NCI-H82 treated with DMSO at 0.1 percent for 48 hours (cell line): ENCODE data around the gene TCERG1L.
"Not testable (repeated sequence)": the region's sequence is repeated elsewhere in the genome, so short reads cannot be mapped to it uniquely, and the experiment has no call there.

Source experiments
- DNase-seq: peaks from one replicate; lab custom pipeline; 2025; ENCODE audit not compliant: unreplicated experiment; lab: John Stamatoyannopoulos, UW

The TCERG1L gene

DNA sequence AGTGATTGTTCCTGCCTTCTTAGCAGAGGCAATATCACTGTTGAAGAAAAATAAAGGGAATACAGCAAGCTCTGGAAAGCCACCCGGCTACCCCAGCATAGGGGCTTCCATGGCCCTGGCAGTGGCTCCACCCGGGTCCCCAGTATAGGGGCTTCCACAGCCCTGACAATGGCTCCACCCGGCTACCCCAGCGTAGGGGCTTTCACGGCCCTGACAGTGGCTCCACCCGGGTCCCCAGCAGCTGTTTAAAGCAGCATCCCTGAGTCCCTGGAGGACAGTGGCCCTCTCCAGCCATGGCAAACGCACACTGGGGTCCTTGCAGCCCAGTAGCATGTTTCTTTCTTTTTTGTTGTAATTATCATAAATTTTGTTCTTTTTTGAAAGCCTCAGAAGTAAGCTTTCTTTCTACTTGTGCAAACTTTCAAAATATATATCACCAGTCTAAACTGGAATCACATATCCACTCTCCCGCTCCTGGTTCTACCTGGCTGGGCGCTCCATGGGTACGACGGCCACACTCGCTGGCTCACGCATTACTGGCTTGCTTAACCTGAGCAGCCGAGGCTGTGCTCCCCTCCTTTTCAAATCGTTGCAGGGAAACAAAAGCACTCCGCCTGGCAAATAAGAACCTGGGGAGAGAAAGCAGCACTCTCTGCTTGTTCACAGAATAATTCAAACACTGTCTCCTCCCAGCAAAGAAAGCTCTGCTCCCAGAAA is 62.1 kb downstream of the TCERG1L start:
- DNase-seq: no peak

DNA sequence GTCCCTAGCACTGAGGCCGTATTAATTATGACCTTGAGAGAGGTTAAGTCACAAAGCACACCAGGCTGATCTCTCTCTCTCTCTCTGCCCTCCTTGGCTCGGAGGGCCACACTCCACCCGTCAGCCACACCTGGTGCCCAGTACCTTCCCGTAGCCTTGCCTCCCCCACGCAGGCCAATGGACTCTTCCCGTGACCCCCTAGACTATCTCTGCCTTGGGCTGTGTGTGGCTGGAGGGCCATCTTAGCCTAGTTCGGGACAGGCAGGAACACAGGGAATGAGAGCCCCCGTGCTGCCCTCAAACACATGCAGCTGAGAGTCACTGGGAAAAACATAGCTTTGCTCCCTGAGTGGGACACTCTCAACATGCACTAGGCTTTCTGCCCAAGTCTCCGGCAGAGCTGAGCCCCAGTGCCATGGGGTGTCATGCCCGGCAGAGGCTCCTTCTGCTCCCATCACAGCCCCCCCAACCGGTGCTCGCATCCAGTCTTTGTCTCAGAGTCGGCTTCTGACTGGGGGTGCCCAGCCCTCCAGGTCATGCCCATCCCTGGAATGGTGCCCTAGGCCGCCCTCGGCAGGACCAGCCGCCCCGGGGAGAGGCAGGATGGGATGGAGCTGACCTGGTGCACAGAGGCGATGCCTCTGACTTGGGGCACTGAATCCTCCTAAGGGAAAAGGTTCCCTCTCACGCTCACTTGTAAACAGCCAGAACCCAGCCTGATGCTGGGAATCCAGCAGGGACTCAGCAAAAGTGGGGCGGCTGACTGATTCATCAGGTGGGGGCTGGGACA is 63.0 kb downstream of the TCERG1L start:
- DNase-seq: no peak

DNA sequence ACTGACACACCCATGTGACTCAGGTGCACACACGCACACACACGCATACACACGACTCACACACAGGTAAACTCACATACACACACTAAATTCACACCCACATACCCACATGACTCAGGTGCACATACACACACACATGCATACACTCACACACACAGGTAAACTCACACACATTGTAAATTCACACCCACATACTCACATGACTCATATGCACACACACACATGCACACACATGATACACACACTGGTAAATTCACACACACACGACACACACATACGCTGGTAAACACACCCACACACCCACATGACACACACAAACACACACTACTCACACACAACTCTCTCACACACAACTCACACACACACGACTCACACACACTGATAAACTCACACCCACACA is 63.6 kb downstream of the TCERG1L start:
- no peak for DNase-seq

DNA sequence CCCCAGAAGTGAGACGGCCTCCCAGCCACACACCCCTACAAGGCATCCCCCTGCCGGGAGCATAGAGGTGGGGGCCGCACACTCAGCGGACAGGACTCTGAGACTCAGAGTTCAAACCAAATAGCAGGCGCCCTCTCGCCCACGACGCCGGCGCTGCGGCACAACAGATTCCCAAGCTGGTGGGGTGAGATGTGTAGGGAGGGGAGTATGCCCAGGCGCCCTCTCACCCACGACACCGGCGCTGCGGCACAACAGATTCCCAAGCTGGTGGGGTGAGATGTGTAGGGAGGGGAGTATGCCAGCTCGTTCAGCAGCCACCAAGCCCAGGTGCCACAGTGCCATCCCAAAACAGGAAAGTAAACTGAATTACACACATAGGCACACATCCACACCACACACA is 64.7 kb downstream of the TCERG1L start:
- no peak for DNase-seq

DNA sequence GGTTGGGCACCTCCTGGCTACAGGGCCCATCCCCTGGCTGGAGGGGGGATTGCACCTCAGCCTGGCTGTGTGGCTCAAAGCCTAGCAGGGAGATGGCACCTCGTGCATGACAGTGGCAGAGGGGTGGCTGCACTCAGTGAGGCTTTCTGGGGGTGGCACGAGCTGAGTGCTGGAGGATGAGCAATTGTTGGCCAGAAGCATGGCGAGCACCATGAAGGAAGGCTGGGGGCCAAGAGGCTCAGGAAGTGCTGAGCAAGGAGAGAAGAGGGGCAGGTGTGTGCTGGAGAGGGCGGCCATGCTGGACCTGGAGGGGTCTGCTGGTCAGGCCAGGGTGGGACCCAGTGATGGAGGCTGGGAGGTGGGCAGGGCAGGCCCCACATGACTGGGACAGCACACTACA is 65.4 kb downstream of the TCERG1L start:
- no peak for DNase-seq

DNA sequence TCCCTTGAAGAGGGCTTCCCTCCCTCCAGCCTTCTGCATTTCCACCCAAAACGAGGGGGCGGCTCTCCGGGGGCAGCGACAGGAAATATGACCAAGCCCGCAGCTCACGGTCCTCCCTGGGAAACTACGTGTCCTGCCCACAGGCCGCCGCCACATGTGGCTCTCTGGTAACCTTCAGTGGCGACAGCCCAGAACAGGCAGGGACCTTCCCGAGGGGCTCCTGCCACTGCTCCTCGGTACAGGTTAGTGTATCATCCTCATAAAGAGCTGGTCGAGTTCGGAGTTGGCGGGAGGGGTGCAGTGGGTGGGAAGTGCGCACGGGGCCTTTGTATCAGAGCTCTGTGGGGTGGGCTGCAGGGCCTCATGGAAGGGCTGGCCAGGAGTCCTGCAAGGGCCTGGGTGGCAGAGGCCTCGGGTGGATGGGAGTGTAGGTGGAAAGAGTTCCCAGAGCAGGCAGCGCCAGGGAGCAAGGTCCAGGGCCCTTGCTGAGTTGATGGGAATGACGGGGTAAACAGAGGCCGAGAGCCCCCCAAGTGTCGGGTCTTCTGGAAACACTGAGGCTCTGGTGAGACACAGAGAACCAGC is 66.0 kb downstream of the TCERG1L start:
- no peak for DNase-seq

DNA sequence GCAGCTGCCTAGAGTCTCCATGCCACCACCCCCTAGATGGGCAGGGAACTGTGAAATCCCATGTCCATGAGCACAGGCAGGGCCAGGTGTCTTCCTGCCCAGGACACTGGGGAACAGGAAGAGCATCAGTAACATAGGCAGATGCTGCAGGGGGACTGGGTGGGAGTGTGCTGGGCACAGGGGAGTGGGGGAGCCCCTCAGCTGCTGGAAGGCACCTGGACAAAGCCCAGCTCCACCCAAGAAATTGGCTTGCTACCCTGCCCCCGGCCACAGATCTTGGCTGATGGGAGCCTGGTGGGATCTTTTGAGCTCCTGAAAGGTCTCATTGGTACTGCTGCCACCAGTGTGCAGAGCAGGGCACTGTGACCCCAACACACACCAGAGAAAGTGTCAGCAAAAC is 66.7 kb downstream of the TCERG1L start:
- no peak for DNase-seq

DNA sequence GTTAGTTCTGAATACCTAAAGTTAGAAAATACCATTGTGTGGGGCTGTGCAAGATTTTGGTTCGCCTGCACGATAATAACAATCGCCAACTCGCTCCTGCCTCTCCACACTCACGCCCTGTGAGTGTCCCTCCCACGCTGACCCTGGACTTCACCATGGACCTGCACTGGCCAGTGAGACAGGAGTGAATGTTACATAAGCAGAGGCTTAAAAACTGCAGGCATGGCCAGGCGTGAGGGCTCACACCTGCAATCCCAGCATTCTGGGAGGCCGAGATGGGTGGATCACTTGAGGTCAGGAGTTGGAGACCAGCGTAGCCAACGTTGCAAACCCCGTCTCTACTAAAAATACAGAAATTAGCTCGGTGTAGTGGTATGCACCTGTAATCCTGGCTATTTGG is 68.4 kb downstream of the TCERG1L start:
- no peak for DNase-seq

DNA sequence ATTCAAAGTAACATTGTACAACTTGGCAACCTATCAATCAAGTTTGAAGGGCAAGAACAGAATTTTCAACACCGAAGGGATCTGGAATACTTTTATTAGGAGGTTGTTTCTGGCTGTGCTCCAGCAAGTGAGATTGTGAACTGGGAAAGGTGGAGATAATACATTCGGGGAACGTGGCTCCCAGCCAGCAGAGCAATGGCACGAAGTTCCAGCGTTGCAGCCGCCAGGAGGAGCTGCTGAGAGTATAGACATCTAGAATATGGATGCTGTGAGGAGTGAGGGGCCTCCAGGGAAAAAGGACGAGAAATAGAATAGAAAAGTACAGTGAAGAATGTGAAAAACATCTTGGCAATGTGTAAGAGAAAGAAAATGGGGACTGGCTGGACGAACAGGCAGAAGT is 69.5 kb downstream of the TCERG1L start:
- no peak for DNase-seq

DNA sequence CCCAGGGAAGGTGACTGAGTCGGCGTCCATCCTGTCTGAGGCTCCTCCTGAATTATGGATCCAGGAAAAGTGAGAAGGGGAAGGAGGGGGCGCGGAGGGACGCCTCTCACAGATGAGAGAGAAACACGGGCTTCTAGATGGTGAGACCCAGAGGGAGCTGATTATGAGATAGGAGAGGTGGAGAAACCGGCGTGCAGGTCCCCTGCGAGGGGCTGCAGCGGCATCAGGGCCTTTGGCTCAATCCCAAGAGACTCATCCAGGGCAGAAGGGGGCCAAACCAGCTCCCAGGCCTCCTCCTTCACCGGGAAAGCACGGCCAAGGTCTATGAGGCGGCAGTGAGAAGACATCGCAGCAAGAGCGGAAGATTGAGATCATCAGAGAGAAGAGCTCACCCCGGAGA is 70.8 kb downstream of the TCERG1L start:
- DNase-seq: no peak

DNA sequence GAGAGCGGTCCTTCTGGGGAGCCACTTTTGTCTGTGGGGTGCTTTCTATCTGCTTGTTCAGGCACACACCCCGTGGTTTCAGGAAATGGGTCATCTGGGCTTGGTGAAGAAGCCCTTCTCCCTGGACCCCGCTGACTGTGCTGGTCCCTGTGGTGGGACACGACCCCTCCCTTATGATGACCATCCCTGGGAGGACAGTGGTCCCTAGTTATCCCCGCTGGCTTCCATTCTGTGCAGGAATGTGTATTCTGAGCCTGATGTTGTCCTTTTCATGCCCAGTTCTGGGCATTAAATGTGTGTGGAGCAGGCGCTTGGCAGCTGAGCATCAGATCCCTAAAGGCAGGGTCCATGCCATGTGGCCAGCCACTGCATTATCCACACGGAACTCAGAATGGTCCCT is 71.6 kb downstream of the TCERG1L start:
- DNase-seq: no peak

DNA sequence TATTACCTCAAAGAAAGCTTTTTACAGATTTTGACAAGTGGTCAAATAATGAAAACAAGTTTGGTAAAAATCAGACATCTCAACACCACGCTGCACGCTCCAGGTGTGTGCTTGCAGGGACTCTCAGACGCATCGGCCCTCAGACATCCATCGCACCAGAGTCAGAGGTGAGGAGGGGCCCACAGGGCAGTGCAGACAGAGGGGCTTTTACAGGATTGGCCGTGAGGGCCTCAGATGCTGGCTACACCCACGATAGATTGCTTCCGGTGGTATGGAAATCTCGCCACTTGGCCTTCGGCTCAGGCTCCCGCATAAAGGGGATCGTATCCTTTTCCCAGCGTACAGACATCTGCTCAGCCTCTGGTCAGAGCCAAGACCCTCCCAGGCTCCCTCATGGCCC is 72.1 kb downstream of the TCERG1L start:
- DNase-seq: no peak

DNA sequence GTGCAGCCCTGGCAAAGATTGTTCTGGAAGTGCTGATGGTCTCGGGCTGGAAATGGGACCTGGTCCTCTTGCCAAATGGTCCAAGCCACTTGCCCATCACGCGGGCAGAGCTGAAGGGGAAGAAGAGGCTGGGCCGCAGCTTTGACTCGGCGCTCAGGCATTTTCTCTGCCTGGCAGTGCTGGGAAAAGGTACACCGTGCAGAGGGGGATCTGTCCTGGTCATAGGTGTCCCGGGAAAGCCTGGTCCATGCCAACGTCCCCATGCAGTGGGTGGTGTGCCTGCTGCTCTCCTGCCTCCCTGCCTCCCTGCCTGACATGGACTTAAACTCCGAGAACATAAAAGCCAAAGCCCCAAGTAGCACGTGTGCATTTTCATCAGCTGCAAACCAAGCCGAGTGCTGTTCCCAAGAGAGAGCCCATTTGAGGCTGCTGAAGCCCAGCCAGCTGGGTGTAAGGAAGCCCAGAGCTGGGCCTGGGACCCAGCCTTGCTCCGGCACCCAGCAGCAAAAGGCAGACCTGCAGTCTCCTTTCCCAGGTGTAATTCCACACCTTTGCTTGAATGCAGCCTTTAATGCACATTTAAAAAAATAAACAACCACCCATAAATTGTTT is 72.7 kb downstream of the TCERG1L start:
- DNase-seq: no peak

DNA sequence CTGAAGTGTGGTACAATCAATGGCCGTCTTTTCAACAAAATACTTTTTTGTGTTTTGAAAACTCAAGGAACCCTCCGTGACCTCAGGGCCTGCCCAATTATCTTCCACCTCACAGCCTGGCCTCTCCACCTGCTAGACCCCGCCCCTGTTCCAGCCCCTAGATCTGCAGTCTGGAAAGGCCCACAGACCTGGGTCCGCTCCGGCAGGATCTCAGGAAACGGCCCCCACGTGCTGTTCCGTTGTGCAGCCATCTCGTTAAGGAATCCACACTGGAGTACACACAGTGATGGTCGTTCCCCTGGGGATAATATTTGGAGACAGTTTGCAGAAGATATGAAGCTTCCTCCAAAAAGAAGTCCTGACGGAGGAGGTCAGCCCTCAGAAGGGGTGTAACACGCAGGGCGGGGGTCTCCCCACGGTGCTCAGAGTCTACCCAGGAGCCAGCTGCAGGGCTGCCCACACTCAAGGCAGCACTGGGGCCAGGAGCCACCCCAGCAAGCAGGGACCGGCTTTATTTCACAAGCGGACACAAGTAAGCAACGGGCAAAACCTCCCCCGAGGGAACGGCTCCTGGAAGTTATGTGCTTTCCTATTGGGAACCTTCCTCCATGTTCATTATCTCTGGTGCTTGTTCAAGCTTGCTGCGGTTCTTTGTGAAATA is 73.4 kb downstream of the TCERG1L start:
- DNase-seq: no peak

DNA sequence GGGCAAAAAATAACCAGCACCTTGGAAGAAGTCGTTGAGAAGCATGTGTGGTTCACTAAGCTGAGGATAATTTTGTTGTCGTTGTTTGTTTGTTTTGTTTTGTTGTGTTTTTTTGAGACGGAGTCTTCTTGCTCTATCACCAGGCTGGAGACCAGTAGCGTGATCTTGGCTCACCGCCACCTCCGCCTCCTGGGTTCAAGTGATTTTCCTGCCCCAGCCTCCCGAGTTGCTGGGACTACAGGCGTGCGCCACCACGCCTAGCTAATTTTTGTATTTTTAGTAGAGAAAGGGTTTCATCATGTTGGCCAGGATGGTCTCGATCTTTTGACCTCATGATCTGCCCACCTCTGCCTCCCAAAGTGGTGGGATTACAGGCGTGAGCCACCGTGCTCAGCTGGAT is 76.9 kb downstream of the TCERG1L start:
- DNase-seq: not testable (repeated sequence)

DNA sequence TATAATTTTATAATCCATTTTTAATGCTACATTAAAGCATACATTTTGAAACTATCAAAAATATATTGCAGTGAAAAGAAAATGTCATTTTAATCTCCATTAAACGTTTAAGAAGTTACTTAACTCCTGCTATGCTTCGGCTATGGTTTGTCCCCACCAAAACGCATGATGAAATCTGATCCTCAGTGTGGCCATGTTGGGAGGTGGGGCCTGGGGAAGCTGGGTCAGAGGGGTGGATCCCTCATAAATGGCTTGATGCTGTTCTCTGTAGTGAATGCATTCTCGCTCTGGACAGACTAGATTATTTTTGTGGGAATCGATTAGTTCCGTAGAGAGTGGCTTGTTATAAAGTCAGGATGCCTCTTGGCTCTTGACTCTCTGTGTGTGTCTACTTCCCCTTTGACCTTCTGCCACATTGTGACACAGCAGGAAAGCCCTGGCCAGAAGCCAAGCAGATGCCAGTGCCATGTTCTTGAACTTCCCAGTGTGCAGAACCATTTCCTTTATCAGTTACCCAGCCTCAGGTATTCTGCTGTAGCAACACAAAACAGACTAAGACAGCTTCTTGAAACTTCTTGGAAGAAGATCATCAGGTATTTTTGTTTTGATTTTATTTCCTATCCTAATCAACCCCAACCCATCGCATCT is 77.8 kb downstream of the TCERG1L start:
- DNase-seq: no peak

DNA sequence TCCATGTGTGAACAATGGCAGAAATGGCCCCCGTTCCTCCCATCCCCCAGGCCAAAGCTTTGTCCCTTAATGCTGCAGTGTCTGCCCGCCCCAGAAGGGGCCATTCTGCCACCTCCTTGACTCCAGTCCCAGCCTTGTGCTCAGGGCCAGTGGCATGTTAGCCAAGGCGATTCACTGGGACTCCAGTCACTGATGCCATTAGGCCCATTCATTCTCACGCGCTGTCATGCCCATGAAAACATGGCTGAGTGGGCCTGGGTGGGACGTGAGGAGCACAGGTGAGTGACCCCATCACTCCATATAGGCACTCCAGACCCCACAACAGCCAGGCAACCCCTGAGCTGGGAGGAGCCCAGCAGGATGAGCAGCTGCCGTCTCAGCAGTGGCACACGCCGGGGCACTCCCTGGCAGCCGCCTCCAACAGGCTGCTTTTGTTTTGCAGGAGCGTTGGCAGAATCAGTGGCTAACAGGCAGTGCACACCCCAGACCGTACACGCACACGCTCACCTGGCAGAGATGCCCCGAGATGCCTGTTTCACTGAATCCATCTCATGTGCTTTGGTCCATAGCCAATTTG is 79.5 kb downstream of the TCERG1L start:
- DNase-seq: no peak

DNA sequence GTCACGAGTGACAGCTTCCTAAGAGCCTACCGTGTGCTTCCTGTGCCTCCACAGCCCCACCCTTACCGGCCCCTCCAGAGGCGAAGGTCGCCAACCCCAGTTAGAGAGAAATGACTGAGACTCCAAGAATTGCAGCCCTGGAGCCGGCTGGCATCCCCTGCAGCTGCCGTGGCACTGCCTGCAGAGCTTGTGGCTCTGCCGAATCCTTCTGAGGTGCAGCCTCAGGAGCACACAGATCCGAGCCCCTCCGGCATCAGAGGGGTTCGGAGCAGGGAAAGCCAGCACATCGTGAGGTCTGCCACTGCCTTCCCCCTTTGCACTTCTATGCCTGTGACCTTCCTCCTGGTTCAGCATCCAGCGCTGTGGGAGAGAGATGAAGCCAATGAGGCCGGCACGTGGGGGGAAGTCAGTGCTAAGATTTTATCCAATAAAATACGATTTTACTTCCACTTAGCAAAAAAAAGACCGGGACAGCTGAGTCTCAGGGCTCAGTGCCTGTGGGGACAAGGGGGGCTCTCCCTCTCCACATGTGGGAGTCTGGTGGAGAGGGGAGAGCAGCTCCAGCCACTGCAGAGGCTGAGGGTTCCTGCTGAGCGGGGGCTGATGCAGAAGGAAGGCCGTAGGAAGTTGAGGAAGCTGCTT is 80.1 kb downstream of the TCERG1L start:
- DNase-seq: no peak

DNA sequence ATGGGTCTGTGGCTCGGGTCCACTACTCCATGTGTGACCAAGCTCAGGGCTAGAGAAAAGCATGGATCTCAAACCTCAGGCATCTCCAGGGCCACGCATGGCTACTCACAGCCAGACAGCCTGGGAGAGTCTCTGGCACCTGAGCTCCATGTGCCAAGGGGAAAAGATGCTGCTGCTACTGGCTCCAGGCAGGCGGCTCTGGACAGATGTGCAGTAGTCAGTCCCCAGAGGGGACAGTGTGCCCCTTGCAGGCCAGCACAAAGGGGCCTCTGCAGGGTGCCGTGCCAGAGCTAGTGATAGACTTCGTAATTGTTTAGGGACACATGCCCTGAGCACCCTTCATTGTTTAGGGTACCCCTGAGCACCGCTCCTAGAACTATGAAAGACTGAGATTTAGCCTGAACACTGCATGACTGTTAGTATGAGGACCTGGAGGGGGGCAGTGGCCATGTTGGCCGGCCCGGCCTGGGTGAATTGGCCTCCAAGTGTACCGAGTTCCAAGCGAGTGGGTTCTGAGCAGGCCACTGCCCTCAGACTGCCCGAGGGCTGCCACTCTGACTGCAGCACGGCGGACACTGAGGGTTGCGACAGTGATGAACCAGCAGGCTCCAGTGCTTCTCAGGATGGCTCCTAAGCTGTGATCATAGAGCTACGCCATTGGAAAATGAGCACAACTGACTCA is 80.7 kb downstream of the TCERG1L start:
- DNase-seq: no peak
